HuH-7.5 (cell line): ENCODE data around the gene FCRLB.
"Not testable (repeated sequence)": the region's sequence is repeated elsewhere in the genome, so short reads cannot be mapped to it uniquely, and the experiment has no call there.

Experiments
- DNase-seq: peaks from one replicate; pipeline ENCODE4 v3.0.0; 2011; ENCODE audit warnings: low spot score

Gene FCRLB

DNA sequence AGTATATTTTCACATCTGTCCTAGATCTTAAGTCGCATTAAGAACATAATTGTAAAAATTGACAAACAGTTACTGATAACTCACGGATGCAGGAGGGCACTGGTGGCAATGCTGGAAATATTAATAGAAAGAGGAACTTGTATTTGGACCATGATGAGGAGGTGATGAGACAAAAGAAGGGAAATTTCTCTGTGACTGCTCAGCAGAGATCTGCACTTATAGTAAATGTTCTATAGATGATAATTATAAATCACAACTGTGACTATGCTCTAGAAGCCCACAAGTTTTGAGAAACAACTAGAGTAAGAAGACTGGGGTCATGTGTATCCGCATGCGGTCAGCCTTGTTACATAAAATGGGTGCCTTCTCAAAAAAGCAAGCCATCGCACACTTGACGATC lies 19.6 kb downstream of the FCRLB start:
- DNase-seq: no peak

DNA sequence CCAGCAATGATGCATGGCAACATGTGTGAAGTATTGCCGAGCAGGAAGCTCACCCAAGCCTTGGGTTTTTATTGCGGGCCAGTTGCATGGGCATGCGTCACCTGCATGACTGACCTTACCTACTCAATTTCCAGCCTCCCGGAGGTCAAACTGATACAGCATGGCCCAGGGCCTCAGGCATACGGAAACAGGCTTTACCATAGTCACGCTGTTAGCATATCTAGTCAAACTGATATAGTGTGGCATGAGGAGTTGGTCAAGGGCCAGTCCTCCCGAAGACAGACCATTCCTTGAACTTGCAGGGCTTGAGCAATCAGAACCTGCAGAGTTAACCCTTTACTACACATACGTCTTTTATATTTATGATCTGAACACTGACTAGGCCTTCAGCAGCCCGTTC lies 21.9 kb downstream of the FCRLB start:
- no peak for DNase-seq

DNA sequence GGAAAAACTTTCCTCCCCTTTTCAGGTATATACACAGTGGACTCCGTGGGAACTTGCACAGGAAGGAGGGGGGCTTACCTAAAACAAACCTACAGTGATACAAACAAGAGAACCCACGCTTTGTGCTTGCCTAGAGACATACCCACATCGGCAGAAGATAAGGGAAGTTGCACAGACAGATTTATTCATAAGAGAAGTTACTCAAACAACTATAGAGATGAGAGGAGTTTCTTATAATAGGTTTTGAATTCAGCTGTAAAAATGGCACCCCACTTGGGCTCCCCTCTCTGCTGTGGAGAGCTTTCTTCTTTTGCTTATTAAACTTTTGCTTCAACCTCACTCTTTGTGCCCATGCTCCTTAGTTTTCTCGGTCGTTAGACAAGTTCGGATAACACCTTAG lies 26.5 kb downstream of the FCRLB start:
- DNase-seq: no peak

DNA sequence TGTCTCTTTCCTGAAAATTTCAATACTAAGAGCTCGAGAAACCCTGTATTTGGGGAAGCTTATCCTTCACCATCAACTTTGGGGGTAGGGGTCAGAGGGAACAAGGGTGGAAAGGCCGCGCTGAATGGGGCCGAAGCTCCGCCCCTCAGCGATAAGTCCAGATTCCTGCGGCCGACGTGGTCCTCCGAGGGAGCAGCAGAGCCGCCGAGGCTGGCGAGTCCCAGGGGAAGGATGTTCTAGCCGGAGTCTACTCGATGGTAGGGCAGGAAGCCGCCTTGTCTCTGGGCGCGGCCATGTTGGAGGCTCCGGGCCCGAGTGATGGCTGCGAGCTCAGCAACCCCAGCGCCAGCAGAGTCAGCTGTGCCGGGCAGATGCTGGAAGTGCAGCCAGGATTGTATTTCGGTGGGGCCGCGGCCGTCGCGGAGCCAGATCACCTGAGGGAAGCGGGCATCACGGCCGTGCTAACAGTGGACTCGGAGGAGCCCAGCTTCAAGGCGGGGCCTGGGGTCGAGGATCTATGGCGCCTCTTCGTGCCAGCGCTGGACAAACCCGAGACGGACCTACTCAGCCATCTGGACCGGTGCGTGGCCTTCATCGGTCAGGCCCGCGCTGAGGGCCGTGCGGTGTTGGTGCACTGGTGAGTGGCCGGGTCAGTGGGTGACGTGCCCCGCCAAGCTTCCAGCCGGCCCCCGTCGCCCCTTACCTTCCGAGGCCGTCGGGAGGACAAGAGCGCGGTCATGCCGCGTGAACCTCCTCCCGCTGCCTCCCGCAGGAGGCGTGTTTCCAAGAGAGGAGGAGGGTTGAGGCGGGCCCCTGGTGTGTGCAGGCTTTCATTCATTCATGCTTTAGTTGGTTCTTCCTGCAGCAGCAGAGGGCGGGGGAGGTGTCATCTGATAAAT lies 28.4 kb downstream of the FCRLB start, which contains the start of gene DUSP12:
Gene DUSP12, plus strand, starts transcription at position 278 of the 899 bp plus-strand sequence. Its CDS starts 16 bp downstream, at position 294.
- peak; percentile 59 for DNase-seq

DNA sequence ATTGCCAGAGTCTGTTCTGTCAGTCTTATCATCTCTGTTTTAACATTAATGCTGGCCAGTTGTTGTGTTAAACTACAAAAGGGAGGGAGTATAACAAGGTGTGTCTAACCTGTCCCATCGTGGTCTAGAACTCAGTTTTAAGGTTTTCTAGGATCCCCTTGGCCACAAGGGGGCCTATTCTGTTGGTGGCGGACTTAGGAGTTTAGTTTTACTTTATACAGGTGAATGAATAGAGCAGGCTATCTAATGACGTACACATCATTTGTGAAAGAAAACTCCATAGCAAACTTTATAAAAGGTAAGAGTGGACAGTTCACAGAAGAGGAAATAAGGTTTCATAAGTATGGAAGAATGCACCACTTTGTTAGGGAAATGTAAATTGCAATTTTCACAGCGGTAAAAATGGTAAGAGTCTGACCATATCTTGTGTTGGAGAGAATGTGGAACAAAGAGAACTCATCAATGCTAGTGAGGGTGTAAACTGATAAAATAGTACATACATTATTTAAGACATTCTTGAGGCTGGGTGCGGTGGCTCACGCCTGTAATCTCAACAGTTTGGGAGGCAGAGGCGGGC lies 42.3 kb downstream of the FCRLB start:
- DNase-seq: peak; percentile 8

DNA sequence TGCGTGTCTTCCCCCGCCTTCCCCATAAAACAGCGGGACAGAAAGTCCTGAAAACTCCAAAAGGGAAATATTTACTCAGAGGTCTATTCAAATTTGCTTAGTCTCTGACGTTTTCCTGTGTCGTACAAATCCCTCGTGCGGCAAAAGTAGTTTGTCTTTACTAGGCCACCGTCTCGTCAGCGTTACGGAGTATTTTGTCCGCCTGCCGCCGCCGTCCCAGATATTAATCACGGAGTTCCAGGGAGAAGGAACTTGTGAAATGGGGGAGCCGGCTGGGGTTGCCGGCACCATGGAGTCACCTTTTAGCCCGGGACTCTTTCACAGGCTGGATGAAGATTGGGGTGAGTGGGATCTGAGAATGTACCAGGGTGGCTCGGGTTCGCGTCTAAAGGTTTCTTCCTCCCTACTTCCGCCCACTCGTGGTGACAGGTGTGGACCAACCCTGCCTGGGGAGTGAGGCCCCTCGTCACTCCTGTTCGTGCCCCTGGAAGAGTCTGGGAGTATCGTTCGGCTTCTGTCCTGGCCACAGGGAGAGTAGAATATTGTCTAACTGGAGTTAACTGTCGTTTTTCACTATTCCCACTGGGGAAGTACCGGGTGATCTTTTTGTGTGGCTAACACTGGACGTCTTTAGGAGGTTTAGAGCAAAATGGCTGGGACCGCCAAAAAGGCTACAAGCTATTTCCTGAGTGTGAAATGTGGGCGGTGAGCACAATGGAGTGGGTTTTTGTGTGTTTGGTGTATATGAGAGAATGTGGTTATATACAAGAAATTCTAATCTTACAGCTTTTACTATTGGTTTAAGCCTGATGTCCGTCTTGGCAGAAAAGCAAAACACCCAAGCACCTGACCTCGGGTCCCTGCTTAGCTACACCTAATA lies 45.0 kb downstream of the FCRLB start, which contains the start of gene ATF6:
Gene ATF6, plus strand, starts transcription at position 219 of the 880 bp plus-strand sequence. Its CDS starts 41 bp downstream, at position 260.
- peak; percentile 22 for DNase-seq

DNA sequence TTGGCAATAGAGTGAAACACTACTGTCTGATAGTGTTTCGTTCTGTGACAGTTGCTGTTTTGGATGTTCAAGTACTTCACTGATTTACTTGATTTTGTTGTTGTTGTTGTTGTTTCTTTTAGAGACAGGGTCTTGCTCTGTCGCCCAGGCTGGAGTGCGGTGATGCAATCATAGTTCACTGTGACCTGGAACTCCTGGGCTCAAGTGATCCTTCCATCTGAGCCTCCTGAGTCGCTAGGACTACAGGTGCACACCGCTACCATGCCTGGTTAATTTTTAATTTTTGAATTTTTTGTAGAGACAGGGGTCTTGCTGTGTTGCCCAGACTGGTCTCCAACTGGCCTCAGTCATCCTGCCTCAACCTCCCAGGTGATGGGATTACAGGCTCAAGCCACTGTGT lies 47.1 kb downstream of the FCRLB start:
- no peak for DNase-seq

DNA sequence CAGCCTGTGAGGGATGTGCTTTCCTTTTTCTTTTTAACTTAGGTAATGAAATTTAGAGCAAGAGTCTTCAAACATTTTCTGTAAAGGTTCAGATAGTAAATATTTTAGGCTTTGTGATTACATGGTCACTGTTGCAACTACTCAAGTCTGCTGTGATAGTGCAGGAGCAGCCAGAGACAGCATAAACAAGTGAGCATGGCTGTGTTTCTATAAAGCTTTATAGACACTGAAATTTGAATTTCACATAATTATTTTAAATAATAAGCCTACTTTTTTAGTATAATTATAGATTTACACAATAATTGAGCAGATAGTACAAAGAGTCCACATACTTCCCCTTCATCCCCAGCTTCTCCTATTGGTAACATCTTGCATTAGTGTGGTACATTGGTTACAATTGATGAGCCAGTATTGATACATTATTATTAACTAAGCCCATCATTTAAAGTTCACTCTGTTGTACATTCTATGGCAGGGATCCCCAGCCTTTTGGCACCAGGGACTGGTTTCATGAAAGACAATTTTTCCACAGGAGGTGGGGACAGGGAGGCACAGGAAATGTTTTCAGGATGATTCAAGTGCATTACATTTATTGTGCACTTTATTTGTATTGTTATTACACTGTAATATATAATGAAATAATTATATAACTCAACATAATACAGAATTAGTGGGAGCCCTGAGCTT lies 47.8 kb downstream of the FCRLB start:
- no peak for DNase-seq

DNA sequence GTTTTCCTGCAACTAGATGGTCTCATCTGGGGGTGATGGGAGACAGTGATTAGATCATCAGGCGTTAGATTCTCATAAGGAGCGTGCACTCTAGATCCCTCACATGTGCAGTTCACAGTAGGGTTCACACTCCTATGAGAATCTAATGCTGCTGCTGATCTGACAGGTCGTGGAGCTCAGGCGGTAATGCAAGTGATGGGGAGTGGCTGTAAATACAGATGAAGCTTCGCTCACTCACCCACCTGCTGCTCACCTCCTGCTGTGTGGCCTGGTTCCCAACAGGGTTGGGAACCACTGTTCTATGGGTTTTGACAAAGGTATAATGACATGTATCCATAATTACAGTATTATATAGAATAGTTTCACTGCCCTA lies 48.3 kb downstream of the FCRLB start:
- not testable (repeated sequence) for DNase-seq

DNA sequence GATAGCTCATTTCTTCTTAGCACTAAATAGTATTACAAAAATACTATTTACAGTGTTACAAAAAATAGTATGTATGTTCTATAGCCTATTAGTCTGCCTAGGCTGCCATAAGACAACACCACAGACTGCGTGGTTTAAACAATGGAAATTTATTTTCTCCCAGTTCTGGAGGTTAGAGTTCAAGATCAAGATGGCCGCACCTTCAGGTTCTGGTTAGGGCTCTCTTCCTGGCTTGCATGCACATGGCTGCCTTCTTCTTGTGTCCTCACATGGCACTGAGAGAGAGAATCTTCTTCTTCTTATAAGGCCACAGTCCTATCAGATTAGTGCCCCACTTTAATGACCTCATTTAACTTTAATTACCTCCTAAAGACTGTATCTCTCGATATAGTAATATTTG lies 48.9 kb downstream of the FCRLB start:
- DNase-seq: no peak

DNA sequence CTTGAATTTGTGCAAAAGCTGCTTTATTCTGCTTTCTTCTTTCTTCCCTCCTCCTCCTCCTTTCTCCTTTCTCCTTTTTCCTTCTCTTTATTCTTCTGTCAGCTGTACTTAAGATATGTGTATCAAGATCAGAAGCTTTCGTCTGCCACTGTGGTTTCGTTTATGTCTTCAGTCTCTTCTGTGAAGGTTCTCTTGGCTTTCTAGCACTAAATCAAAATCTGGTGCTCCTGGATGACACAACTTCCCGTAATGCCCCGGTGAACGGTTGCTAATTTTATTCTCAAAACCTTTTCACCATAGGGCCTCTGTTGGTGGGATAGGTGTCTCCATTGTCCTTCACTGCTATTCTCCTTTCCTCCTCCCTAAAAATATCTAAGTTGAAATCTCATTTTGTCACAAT lies 49.8 kb downstream of the FCRLB start:
- no peak for DNase-seq

DNA sequence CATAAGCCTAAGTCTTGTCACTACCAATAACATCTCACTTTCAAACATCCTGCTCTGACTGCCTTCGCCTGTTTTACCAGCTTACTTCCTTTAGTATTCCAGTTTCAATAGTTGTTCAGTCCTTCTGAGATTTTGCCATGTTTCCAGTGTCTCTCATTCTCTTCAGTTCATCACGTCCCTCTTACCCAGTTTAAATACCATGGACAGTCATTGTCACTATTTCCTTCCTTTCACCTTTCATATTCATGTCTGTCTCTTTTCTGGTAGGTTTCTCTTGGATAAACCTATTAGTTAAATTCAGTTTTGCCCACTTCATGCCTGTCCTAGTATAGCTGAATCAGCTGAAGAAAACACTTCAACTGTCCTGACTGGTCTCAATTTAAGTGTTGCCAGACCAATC lies 50.6 kb downstream of the FCRLB start:
- no peak for DNase-seq

DNA sequence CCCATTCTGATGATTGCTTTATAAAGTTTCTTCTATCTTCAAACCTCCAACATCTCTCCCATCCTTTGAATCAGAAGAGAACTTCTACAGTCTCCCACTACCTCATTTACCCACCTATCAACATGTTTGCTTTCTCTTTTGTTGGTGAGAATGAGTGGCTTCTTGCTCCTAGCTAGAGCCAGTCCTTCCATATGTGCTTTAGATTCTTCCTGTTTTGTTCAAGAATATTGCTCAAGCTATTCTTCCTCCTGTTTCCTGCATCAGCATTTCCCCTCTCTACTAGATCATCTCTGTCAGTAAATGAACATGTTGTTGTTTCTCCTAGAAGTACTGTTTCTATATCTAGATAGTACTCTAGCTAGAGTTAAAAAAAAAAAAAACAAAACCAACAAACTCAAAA lies 51.1 kb downstream of the FCRLB start:
- no peak for DNase-seq

DNA sequence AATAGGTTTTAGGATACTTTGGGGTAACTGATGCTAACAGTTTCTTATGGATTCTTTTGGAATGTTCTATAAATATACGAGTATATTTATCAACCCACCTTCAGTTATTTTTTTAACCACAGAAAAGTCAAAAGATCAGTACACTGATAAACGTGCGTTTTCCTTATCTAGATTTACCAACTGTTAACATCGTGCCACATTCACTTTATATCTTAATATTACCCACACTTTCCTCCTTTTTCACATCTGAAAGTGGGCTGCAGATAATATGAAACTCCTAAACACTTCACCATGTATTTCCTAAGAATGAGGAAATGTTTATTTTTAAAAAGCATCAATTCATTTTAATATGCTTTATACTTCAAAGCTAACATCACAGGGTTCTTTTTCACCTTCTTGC lies 52.4 kb downstream of the FCRLB start:
- DNase-seq: no peak

DNA sequence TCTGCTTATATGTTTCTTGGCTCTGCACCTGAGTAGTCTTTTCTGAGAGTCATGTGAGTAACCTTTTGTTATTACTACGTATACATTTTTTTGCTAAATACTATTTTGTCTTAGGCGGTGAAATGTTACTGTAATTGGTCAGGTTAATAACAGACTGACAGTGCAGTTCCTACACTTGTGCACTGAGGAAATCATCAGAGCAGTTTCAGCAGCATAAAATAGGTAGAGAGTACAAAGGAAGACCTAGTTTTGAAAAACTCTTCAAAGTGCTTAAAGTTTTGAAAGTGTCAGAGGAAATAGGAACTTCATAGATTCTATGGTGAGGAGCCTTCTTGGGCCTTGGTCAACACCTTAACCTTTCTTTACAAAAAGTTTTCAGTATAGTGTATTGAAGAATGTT lies 55.9 kb downstream of the FCRLB start:
- DNase-seq: no peak
